NK-92 treated with Interleukin-12 subunit alpha and Interleukin-12 subunit beta, amount 100 ng/mL, for 24 hours (cell line): Measurements from ENCODE around the gene AK3.

ENCODE experiments used
- DNase-seq: peaks from one replicate; lab custom pipeline; 2025; lab: John Stamatoyannopoulos, UW

AK3 gene

GRCh38 chr9:4704129-4704528 is 36.9 kb downstream of the AK3 start:
- DNase-seq = no peak

GRCh38 chr9:4701526-4701925 is 39.5 kb downstream of the AK3 start:
- DNase-seq = no peak

- no peak for DNase-seq
Measured at GRCh38 chr9:4700932-4701331, 40.1 kb downstream of the AK3 start.

GRCh38 chr9:4700091-4700490 is 40.9 kb downstream of the AK3 start:
- DNase-seq = no peak

GRCh38 chr9:4691795-4692194 is 49.2 kb downstream of the AK3 start:
- no peak for DNase-seq

GRCh38 chr9:4690144-4690543 is 50.9 kb downstream of the AK3 start:
- no peak for DNase-seq

GRCh38 chr9:4689687-4690104 is 51.3 kb downstream of the AK3 start:
- no peak for DNase-seq

GRCh38 chr9:4689021-4689420 is 52.0 kb downstream of the AK3 start:
- no peak for DNase-seq

- DNase-seq = no peak
Measured at GRCh38 chr9:4686584-4686983, 54.4 kb downstream of the AK3 start.

GRCh38 chr9:4686112-4686511 is 54.9 kb downstream of the AK3 start:
- DNase-seq = no peak

- no peak for DNase-seq
Measured at GRCh38 chr9:4684820-4685219, 56.2 kb downstream of the AK3 start.

GRCh38 chr9:4680750-4681149 is 60.3 kb downstream of the AK3 start:
- DNase-seq = no peak

- no peak for DNase-seq
Measured at GRCh38 chr9:4680173-4680525, 60.9 kb downstream of the AK3 start.

- peak; percentile 94 for DNase-seq
Measured at GRCh38 chr9:4679268-4680172, 61.5 kb downstream of the AK3 start, which contains the start of gene CDC37L1. Gene CDC37L1 (plus strand): TSS chr9:4679569. CDS start chr9:4679768, 199 bp downstream.

GRCh38 chr9:4678679-4679267 is 62.2 kb downstream of the AK3 start:
- DNase-seq = peak; percentile 29

- DNase-seq = no peak
Measured at GRCh38 chr9:4677392-4677791, 63.6 kb downstream of the AK3 start.

GRCh38 chr9:4674783-4675182 is 66.2 kb downstream of the AK3 start:
- no peak for DNase-seq

- no peak for DNase-seq
Measured at GRCh38 chr9:4671737-4672136, 69.3 kb downstream of the AK3 start.

GRCh38 chr9:4670591-4670990 is 70.4 kb downstream of the AK3 start:
- no peak for DNase-seq

GRCh38 chr9:4669890-4670289 is 71.1 kb downstream of the AK3 start:
- DNase-seq = no peak

- DNase-seq = no peak
Measured at GRCh38 chr9:4668604-4669003, 72.4 kb downstream of the AK3 start.

GRCh38 chr9:4667681-4668080 is 73.3 kb downstream of the AK3 start:
- no peak for DNase-seq

- DNase-seq = no peak
Measured at GRCh38 chr9:4666042-4666699, 74.8 kb downstream of the AK3 start, which contains the start of gene SPATA6L. Gene SPATA6L (minus strand): TSS chr9:4666480. CDS start chr9:4666250, 230 bp downstream.
